Heart left ventricle (tissue), 13 donors: ENCODE results near the gene PRR5L.

ENCODE experiments used
- CTCF ChIP-seq, 12 donors: fragments of 200-600 bp; sonication (generic) in 4 of 12; IDR thresholded peaks; one replicate each; pipeline versions ENCODE4 v1.5.0 to v1.8.0; 2018 to 2022; ENCODE audit warnings: antibody characterized with exemption in 12 of 12, mild to moderate bottlenecking in 5 of 12
- POLR2A ChIP-seq, 2 donors: fragments of 450-650 bp; IDR thresholded peaks; one replicate each; pipeline ENCODE4 v1.6.1; 2017; ENCODE audit warnings: antibody characterized with exemption in 2 of 2, mild to moderate bottlenecking in 2 of 2, moderate library complexity in 2 of 2
- donor health status: ischemic (EF 13 %, LVEDD 7.1; RV severe dilation, severe dysfunction).
- donor health status: DM: no; HTN: yes; CAD: no.
- donor health status: DM: no; HTN: no; CAD: no.
- donor health status: ischemic (EF 25% LVEDD 6.9; RV normal size, moderate dysfunction).
- donor health status: ischemic (EF 25% LVEDD 5.7; RV mildly dilated, moderate dysfunction).
- donor health status: ischemic (EF 35%, LVEDD 5.7; RV mildly dilated, moderate dysfunction).
- donor health status: nonischemic (EF 11% LVEDD 7.7; RV severe dilation, severe dysfunction).
- donor health status: DM: yes; HTN: yes; CAD: no.
- donor health status: PGD.
- donor health status: ischemic (EF 29% LVEDD 5.4; RV normal size, mild dysfunction).
- donor health status: nonischemic (EF 23%, LVEDD 6.1; RV moderate dilation, normal function).

- TF ChIP-seq CTCF (IDR thresholded peaks at IDR 0.05) = no peak
- TF ChIP-seq POLR2A (IDR thresholded peaks at IDR 0.05) = no peak
Observed at GRCh38 chr11:36456156-36456555, 160.1 kb downstream of the PRR5L start.
